Stimulated activated CD4-positive, alpha-beta T cell treated with anti-CD3 and anti-CD28 coated beads, Interleukin-12 subunit alpha, Interleukin-12 subunit beta, amount 100 ng/mL, for 4 hours (primary cell): Measurements from ENCODE around the gene TIMMDC1.
A peak's percentile ranks its signal among the peaks of the same experiment; 100 is the strongest.

Source experiments
- DNase-seq: peaks from one replicate; pipeline ENCODE4 v3.0.0-alpha.2; 2020

TIMMDC1 gene, protein sequence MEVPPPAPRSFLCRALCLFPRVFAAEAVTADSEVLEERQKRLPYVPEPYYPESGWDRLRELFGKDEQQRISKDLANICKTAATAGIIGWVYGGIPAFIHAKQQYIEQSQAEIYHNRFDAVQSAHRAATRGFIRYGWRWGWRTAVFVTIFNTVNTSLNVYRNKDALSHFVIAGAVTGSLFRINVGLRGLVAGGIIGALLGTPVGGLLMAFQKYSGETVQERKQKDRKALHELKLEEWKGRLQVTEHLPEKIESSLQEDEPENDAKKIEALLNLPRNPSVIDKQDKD

GRCh38 chr3:119498186-119499011, at the start of gene TIMMDC1:
Gene TIMMDC1 (plus strand): TSS chr3:119498547. CDS start chr3:119498734, 187 bp downstream.
- DNase-seq, result peak; percentile 96

DNA sequence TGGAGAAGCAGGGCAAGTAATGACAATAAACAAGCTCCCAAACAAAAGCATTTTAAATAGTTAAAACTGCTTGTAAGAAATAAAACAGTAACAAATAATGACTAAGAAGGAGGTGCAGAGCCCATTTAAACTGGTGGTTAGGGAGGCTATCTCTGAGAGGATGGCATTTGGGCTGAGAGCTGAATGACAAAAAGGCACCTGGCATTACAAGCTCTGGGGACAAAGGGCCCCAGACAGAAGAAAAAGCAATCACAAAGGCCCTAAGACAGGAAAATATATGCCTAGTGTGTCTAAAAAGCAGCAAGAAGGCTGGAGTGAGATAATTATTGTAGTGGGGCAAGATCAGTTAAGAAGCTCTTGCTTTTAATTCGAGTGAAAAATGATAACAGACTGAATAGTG, 44.5 kb upstream of the TIMMDC1 start:
- no peak for DNase-seq

- no peak for DNase-seq
Measured at GRCh38 chr3:119456469-119456868, 41.9 kb upstream of the TIMMDC1 start.

- DNase-seq, result no peak
Measured at GRCh38 chr3:119457246-119457645, 41.1 kb upstream of the TIMMDC1 start.

DNA sequence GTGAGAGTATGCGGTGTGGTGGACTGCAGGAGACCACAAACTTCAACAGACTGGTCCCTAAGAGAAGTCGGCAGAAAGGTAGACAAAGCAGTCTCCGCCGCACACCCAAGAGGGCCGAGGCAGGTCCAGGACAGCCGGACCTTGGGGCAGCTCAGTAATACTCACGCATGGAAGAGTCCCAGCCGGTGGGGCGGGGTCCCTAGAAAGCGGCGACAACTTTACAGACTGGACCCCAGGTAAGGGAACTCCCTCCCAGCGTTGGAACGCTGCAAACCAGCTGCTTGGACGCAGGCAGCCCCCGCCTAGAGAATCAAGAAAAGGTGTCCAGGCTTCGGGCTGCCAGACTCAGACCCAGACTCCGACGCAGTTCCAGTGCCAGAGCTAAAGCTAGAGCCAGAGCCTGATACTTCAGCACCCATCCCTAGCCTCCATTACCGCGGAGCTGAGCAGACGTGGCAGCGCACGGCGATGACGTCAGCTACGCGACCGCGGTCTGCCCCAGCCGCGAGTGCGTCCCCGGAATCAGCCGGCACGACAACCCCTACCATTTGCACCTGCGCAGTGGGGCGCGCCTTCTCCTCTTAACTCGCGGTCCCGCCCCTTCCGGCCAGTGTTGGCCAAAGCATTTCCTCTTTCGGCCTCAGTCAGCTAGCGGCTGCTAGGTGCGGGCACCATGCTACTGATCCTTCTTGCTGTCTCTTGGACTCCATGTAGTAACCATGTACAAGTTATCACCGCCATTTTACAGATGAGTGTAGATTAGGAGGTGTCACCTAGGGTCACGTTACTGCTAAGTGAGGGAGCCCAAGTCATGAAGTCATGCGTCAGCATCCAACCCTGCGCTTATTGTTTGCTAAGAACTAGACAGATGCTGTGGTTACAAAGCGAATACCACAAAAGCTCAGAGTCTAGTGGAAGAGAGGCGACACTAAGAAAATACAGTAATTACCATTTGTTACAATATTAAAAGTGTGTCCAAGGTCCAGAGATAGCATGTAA, 34.9 kb upstream of the TIMMDC1 start, which contains the start of gene TMEM39A:
Gene TMEM39A, minus strand, starts transcription at position 445 of the 999 bp plus-strand sequence. CDS start 1,541 bp downstream, outside the sequence.
- DNase-seq, result peak; percentile 99

GRCh38 chr3:119468041-119468440, 30.3 kb upstream of the TIMMDC1 start:
- no peak for DNase-seq

DNA sequence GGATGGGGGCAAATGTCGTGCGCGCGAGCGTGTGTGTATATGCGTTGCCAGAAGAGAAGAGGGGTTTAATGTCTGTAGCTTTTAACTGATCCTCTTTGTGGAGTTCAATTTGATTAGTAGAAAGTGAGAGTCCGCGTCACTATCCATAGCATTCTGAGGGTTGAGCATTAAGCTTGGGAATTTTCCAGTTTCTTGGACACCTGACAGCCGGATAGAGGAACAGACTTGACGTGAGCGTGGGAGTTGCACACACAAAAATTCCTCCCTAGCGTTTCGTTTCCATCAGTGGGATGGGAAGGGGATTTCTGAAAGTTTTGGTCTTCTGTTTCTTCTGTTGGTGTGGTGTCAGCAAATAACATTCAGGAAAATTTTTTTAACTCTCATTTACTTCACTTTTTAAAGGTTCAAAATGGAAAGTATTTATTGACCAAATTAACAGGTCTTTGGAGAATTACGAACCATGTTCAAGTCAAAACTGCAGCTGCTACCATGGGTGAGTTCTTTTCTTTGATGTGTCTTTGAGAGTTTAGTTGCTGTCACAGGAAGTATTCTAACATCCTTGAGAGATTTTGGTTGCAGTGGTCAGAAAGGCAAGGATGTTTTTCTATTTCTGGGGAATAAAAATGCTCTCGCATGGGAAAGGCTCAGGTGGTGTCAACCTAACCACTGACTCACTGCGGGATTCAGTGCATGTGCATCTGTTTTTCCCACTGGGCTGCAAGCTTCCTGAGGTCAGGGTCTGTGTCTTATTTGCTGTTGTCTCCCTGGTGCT, 28.7 kb upstream of the TIMMDC1 start:
- DNase-seq, result no peak

DNA sequence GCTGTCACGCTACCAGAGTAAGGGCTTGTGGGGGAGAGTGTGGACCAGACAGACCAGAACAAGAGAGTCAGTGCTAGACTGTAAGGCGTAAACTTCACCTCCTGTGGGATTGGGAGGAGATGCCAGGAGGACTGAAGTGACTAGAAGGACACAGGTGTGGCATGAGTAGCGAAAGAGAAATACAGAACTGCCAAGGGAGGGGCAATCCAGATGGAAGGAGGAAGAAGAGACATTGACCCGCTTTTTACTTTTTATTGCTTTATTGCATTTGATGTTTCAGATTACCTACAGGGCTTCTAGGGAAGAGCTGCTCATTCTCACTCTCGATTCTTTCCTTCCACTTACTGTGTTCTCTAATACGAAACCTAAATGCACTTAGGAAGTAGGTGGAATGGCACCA, 27.5 kb upstream of the TIMMDC1 start:
- no peak for DNase-seq

DNA sequence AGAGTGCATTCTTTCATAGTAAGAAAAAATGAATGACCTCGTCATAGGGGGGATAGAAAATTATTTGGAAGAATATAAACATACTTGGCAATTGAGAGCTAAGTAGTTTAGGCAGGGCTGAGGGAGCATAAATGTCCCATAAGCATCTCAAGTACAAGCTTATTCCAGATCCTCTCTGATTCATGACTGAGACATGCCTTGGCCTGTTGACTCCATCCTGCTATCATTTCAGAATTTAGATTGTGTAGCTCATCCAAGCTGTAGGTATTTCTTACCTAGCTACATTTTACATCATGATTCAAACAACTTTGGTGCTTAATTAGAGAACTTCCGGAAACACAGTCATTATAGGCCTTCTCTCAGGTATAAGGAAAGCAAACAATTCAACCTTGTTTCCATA, 17.3 kb upstream of the TIMMDC1 start:
- no peak for DNase-seq

DNA sequence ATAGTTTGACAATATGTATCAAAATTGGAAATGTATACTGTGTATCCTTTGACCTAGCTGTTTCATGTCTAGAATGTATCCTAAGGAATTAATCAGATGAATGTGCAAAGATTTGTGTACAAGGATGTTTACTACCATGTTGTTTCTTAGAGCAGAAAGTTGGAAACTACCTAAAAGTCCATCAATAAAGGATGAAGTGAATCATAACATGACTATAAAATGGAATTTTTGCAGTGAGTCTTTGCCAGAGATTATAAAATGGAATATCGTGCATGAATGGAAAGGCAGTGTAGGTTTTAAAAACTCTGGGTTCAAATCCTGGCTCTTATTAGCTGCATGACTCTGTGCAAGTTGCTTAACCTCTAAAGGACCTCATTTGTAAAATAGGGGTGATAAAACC, 15.2 kb upstream of the TIMMDC1 start:
- DNase-seq, result no peak

DNA sequence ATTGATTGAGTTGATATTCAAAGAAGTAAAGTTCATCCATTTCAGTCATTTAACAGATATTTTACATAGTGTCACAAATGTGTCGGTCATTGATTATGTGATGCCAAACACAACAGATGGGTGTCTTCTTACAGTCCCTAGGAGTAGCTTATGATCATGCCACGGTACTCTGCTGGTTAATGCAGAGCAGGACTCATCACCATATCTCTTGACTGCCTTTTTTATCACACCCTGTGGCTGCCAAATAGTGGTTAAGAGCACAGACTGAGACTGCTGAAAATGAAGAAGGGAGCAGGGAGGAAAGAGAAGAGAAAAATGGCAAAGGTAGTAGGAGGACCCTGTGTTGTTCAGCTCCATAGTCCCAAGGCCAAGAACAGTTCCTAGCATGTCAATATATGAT, 12.8 kb upstream of the TIMMDC1 start:
- no peak for DNase-seq

DNA sequence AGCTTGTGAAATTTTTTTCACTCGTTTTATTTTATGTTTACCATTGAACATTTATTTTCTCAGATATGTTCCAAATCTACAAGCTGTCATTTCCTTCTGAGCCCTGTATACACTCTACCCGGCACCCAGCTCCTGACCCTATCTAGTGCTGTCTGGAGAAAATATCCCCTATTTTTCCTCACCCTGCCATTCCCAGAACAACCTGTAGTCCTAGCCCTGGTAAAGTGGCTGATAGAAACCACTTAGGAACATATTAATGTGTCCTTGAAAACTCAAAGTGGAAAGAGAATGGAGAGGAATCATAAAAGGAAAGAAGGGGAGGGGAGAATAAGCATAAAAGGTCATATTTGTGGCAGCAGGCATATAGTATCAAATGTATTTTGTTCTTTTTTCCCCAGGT, 8.2 kb upstream of the TIMMDC1 start:
- DNase-seq, result no peak

- no peak for DNase-seq
Measured at GRCh38 chr3:119492128-119492527, 6.2 kb upstream of the TIMMDC1 start.

DNA sequence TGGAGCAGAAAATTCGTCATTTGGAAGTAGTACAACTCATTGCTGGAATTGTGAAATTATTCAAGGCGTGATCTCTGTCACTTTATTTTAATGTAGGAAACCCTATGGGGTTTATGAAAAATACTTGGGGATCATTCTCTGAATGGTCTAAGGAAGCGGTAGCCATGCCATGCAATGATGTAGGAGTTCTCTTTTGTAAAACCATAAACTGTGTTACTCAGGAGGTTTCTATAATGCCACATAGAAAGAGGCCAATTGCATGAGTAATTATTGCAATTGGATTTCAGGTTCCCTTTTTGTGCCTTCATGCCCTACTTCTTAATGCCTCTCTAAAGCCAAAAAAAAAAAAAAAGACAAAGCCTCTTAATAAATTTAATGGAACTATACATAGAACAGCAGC, 5.5 kb upstream of the TIMMDC1 start:
- DNase-seq, result no peak

GRCh38 chr3:119494597-119494996, 3.8 kb upstream of the TIMMDC1 start:
- no peak for DNase-seq

DNA sequence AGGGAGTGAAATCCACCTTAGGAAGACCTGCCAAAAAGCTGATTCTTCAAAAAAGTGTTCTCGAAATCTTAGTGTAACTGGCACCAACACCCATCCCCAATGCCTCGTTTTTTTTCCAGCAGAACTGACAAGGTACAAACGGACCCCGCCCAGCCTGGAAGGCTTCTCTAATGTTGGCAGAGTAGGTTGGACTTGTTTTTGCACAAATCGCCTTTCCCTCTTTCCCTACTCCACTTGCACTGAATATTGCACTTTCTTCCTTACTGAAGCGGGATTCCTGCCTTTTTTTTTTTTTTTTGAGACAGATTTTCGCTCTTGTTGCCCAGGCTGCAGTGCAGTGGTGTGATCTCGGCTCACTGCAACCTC, 544 bp upstream of the TIMMDC1 start:
- no peak for DNase-seq

DNA sequence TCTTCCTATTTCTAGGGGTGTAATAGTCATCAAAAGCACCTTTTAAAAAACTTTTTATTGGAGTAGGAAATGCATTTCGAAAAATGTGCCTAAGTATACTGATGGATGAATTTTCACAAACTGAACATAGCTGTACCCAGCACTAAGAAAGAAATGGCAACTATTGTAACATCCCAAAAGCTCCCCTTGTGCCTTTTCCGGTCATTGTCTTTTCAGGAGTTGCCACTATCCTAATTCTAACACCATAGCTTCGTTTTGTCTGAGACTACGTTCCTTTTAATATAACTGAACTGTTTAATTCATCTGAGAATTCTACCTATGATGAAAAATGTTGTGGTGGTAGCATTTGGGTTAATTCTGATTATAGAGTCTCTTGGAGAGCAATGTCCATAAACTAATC, 1.9 kb downstream of the TIMMDC1 start:
- no peak for DNase-seq

DNA sequence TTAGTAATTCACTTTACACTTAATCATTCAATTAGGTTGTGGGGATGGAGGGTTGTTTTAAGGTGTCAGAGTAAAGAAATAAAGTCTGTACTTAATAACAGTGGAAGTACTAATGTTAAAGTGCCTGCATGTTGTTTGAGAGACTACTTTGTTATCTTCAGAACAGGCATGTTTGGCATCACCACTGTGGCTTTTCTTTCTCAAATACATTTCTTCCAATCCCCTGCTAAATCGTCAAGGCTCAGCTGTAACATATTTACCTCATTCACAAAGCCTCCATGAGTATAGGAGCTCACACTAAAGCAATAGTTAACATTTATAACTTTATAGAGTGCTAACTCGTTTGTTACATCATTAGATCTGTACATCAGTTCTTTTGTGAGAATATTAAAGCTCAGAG, 2.6 kb downstream of the TIMMDC1 start:
- DNase-seq, result no peak

DNA sequence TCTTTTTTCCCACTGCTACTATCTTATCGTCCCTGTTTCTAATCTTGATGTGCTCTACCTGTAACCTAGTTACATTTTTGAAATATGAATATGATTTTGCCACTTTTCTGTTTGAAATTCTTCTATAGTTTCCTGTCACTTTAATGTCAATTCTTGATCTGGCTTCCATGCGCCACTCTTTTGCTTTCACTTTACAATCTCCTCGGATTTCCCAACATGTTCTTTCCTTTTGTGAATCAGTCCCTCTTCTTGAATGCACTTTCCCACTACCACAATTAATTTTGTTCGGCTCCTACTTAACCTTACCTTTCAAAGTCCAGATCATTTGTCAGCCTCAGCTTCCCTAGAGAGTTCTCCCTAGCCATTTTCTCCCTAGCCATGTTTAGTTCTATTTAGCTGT, 8.3 kb downstream of the TIMMDC1 start:
- DNase-seq, result no peak

DNA sequence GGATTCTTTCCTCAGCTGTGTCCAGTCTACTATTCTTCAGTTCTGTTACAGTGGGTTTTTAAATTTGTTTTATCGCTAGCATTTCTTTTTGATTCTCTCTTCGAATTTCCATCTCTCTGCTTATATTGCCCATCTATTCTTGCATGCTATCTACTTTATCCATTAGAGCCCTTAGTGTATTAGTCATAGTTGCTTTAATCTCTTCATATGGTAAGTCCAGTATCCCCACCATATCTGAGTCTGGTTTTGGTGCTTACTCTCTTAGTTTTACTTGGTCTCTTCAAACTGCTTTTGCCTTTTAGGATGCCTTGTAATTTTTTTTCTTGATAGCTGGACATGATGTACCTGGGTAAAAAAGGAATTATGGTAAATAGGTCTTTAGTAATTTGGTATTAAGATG, 9.1 kb downstream of the TIMMDC1 start:
- DNase-seq, result no peak

GRCh38 chr3:119508172-119508845, 10.0 kb downstream of the TIMMDC1 start:
- DNase-seq, result no peak

- DNase-seq, result no peak
Measured at GRCh38 chr3:119510690-119511089, 12.3 kb downstream of the TIMMDC1 start.
